ENCODE data around the gene MPRIP. TPM values are rescaled to one million over a fixed set of nuclear protein-coding genes. Genes with fewer than 3 reads are reported as not detected.

Gene MPRIP
- total RNA-seq, 1 donor from 2014 or later: 144 TPM

GRCh38 chr17:17098551-17099179 is 56.4 kb downstream of the MPRIP start:
- DNase-seq (ENCODE audit: low spot score): no peak
- Mint-ChIP-seq H3K4me1 (ENCODE audit: low read depth) (peaks cover 4% of the 10 kb centered on the region), H3K4me3 (ENCODE audit: low read depth) (no peak overlapping the region)

GRCh38 chr17:17102176-17102575 is 59.9 kb downstream of the MPRIP start:
- no peak overlapping the region for H3K27ac Mint-ChIP-seq
- H3K4me1 Mint-ChIP-seq (ENCODE audit: low read depth): peaks cover 8% of the 10 kb centered on the region
- no peaks in the 10 kb centered on the region for H3K36me3 Mint-ChIP-seq (ENCODE audit: low read depth)
- intact Hi-C loops (cut with micrococcal nuclease): no loop called here
- no peak overlapping the region for H3K4me3 Mint-ChIP-seq (ENCODE audit: low read depth)
- H3K9me3 Mint-ChIP-seq: no peaks in the 10 kb centered on the region
- DNase-seq (ENCODE audit: low spot score): no peak
- no peaks in the 10 kb centered on the region for H3K27me3 Mint-ChIP-seq (ENCODE audit: low read depth)

More at GRCh38 chr17:17098551-17099179, 56.4 kb downstream of the MPRIP start:
- Mint-ChIP-seq H3K27me3 (ENCODE audit: low read depth) (no peaks in the 10 kb centered on the region), H3K27ac (no peak overlapping the region), H3K36me3 (ENCODE audit: low read depth) (no peaks in the 10 kb centered on the region), H3K9me3 (no peaks in the 10 kb centered on the region)
- intact Hi-C loops (cut with micrococcal nuclease): no loop called here

GRCh38 chr17:17103160-17103559 is 60.9 kb downstream of the MPRIP start:
- intact Hi-C loops (cut with micrococcal nuclease): no loop called here
- H3K4me1 Mint-ChIP-seq (ENCODE audit: low read depth): peaks cover 13% of the 10 kb centered on the region
- DNase-seq (ENCODE audit: low spot score): no peak
- no peaks in the 10 kb centered on the region for H3K9me3 Mint-ChIP-seq
- no peaks in the 10 kb centered on the region for H3K36me3 Mint-ChIP-seq (ENCODE audit: low read depth)
- H3K27ac Mint-ChIP-seq: no peak overlapping the region
- no peak overlapping the region for H3K4me3 Mint-ChIP-seq (ENCODE audit: low read depth)
- no peaks in the 10 kb centered on the region for H3K27me3 Mint-ChIP-seq (ENCODE audit: low read depth)

GRCh38 chr17:17104036-17104435 is 61.8 kb downstream of the MPRIP start:
- DNase-seq (ENCODE audit: low spot score): no peak
- Mint-ChIP-seq H3K36me3 (ENCODE audit: low read depth) (no peaks in the 10 kb centered on the region), H3K27me3 (ENCODE audit: low read depth) (no peaks in the 10 kb centered on the region), H3K9me3 (no peaks in the 10 kb centered on the region), H3K27ac (no peak overlapping the region), H3K4me1 (ENCODE audit: low read depth) (peaks cover 19% of the 10 kb centered on the region), H3K4me3 (ENCODE audit: low read depth) (no peak overlapping the region)
- intact Hi-C loops (cut with micrococcal nuclease): no loop called here

GRCh38 chr17:17104494-17104893 is 62.2 kb downstream of the MPRIP start:
- Mint-ChIP-seq H3K4me3 (ENCODE audit: low read depth) (no peak overlapping the region), H3K9me3 (no peaks in the 10 kb centered on the region), H3K36me3 (ENCODE audit: low read depth) (no peaks in the 10 kb centered on the region), H3K4me1 (ENCODE audit: low read depth) (peaks cover 23% of the 10 kb centered on the region), H3K27me3 (ENCODE audit: low read depth) (no peaks in the 10 kb centered on the region), H3K27ac (no peak overlapping the region)
- intact Hi-C loops (cut with micrococcal nuclease): no loop called here
- DNase-seq (ENCODE audit: low spot score): no peak

GRCh38 chr17:17105976-17106375 is 63.7 kb downstream of the MPRIP start:
- no peaks in the 10 kb centered on the region for H3K36me3 Mint-ChIP-seq (ENCODE audit: low read depth)
- intact Hi-C loops (cut with micrococcal nuclease): no loop called here
- DNase-seq (ENCODE audit: low spot score): no peak
- no peak overlapping the region for H3K4me3 Mint-ChIP-seq (ENCODE audit: low read depth)
- no peaks in the 10 kb centered on the region for H3K9me3 Mint-ChIP-seq
- H3K4me1 Mint-ChIP-seq (ENCODE audit: low read depth): peaks cover 33% of the 10 kb centered on the region
- H3K27me3 Mint-ChIP-seq (ENCODE audit: low read depth): no peaks in the 10 kb centered on the region
- no peak overlapping the region for H3K27ac Mint-ChIP-seq

- Mint-ChIP-seq H3K27me3 (ENCODE audit: low read depth) (no peaks in the 10 kb centered on the region), H3K27ac (no peak overlapping the region), H3K4me3 (ENCODE audit: low read depth) (no peak overlapping the region), H3K4me1 (ENCODE audit: low read depth) (peaks cover 33% of the 10 kb centered on the region), H3K36me3 (ENCODE audit: low read depth) (no peaks in the 10 kb centered on the region), H3K9me3 (no peaks in the 10 kb centered on the region)
- intact Hi-C loops (cut with micrococcal nuclease): no loop called here
- no peak for DNase-seq (ENCODE audit: low spot score)
These were observed 64.5 kb downstream of the MPRIP start for GRCh38 chr17:17106756-17107155.

GRCh38 chr17:17107281-17107680 is 65.0 kb downstream of the MPRIP start:
- H3K9me3 Mint-ChIP-seq: no peaks in the 10 kb centered on the region
- peaks cover 33% of the 10 kb centered on the region for H3K4me1 Mint-ChIP-seq (ENCODE audit: low read depth)
- no peak for DNase-seq (ENCODE audit: low spot score)
- H3K27me3 Mint-ChIP-seq (ENCODE audit: low read depth): no peaks in the 10 kb centered on the region
- no peak overlapping the region for H3K27ac Mint-ChIP-seq
- no peak overlapping the region for H3K4me3 Mint-ChIP-seq (ENCODE audit: low read depth)
- H3K36me3 Mint-ChIP-seq (ENCODE audit: low read depth): no peaks in the 10 kb centered on the region
- intact Hi-C loops (cut with micrococcal nuclease): no loop called here

GRCh38 chr17:17107891-17108431 is 65.7 kb downstream of the MPRIP start:
- no peaks in the 10 kb centered on the region for H3K36me3 Mint-ChIP-seq (ENCODE audit: low read depth)
- DNase-seq (ENCODE audit: low spot score): no peak
- peaks cover 33% of the 10 kb centered on the region for H3K4me1 Mint-ChIP-seq (ENCODE audit: low read depth)
- no peak overlapping the region for H3K4me3 Mint-ChIP-seq (ENCODE audit: low read depth)
- no peaks in the 10 kb centered on the region for H3K27me3 Mint-ChIP-seq (ENCODE audit: low read depth)
- peak overlapping the region; percentile 62 for H3K27ac Mint-ChIP-seq
- H3K9me3 Mint-ChIP-seq: no peaks in the 10 kb centered on the region
- intact Hi-C loops (cut with micrococcal nuclease): no loop called here

GRCh38 chr17:17108451-17109049 is 66.3 kb downstream of the MPRIP start:
- H3K27me3 Mint-ChIP-seq (ENCODE audit: low read depth): no peaks in the 10 kb centered on the region
- no peak overlapping the region for H3K27ac Mint-ChIP-seq
- peaks cover 33% of the 10 kb centered on the region for H3K4me1 Mint-ChIP-seq (ENCODE audit: low read depth)
- H3K36me3 Mint-ChIP-seq (ENCODE audit: low read depth): no peaks in the 10 kb centered on the region
- no peak for DNase-seq (ENCODE audit: low spot score)
- no peaks in the 10 kb centered on the region for H3K9me3 Mint-ChIP-seq
- intact Hi-C loops (cut with micrococcal nuclease): no loop called here
- no peak overlapping the region for H3K4me3 Mint-ChIP-seq (ENCODE audit: low read depth)

- no peak for DNase-seq (ENCODE audit: low spot score)
- Mint-ChIP-seq H3K27me3 (ENCODE audit: low read depth) (no peaks in the 10 kb centered on the region), H3K27ac (peak overlapping the region; percentile 19), H3K4me1 (ENCODE audit: low read depth) (peaks cover 36% of the 10 kb centered on the region), H3K4me3 (ENCODE audit: low read depth) (no peak overlapping the region), H3K36me3 (ENCODE audit: low read depth) (no peaks in the 10 kb centered on the region), H3K9me3 (no peaks in the 10 kb centered on the region)
- intact Hi-C loops (cut with micrococcal nuclease): no loop called here
These were observed 67.0 kb downstream of the MPRIP start for GRCh38 chr17:17109256-17109655.

GRCh38 chr17:17109907-17110306 is 67.7 kb downstream of the MPRIP start:
- DNase-seq (ENCODE audit: low spot score): peak; percentile 19
- H3K27me3 Mint-ChIP-seq (ENCODE audit: low read depth): no peaks in the 10 kb centered on the region
- no peak overlapping the region for H3K4me3 Mint-ChIP-seq (ENCODE audit: low read depth)
- no peak overlapping the region for H3K27ac Mint-ChIP-seq
- H3K36me3 Mint-ChIP-seq (ENCODE audit: low read depth): no peaks in the 10 kb centered on the region
- intact Hi-C loops (cut with micrococcal nuclease): no loop called here
- peaks cover 42% of the 10 kb centered on the region for H3K4me1 Mint-ChIP-seq (ENCODE audit: low read depth)
- no peaks in the 10 kb centered on the region for H3K9me3 Mint-ChIP-seq

GRCh38 chr17:17110520-17110919 is 68.3 kb downstream of the MPRIP start:
- H3K27ac Mint-ChIP-seq: no peak overlapping the region
- no peak for DNase-seq (ENCODE audit: low spot score)

More at GRCh38 chr17:17110520-17110919, 68.3 kb downstream of the MPRIP start:
- Mint-ChIP-seq H3K4me1 (ENCODE audit: low read depth) (peaks cover 48% of the 10 kb centered on the region), H3K9me3 (no peaks in the 10 kb centered on the region), H3K4me3 (ENCODE audit: low read depth) (no peak overlapping the region), H3K27me3 (ENCODE audit: low read depth) (no peaks in the 10 kb centered on the region), H3K36me3 (ENCODE audit: low read depth) (no peaks in the 10 kb centered on the region)
- intact Hi-C loops (cut with micrococcal nuclease): no loop called here
